Measurements from ENCODE around the gene MAJIN.

Gene MAJIN

DNA sequence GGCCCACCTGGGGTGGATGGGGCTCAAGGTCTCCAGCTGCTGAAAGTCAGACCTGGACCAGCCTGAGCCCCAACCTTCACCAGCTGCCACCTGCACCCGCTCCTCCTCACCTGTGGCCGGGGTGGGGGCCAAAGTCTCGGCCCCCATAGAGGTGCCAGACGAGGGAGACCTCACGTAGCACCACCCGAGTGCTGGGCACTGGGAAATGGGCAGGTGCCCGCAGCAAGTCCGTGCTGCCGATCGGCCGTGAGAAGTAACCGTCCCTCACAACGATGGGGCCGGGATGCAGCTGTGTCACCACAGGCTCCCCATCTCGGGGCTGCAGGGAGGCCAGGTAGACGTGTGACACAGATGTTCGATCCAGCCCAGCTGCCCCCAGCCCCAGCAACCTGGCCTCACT lies 71.1 kb downstream of the MAJIN start:
- no peak overlapping the region for H3K4me3 ChIP-seq (ENCODE audit: control insufficient read depth, low read depth, low read length)
- no peak for DNase-seq (ENCODE audit: low read depth)
- TF ChIP-seq CTCF (conservative IDR thresholded peaks at IDR 0.05; ENCODE audit: control insufficient read depth, insufficient read depth, low read depth, low read length) = no peak

- no peak for TF ChIP-seq CTCF (conservative IDR thresholded peaks at IDR 0.05; ENCODE audit: control insufficient read depth, insufficient read depth, low read depth, low read length)
- DNase-seq (ENCODE audit: low read depth) = peak; percentile 47
- H3K4me3 ChIP-seq (ENCODE audit: control insufficient read depth, low read depth, low read length) = no peak overlapping the region
These were observed 71.6 kb downstream of the MAJIN start for GRCh38 chr11:64900263-64900678.

- no peak for DNase-seq (ENCODE audit: low read depth)
- H3K4me3 ChIP-seq (ENCODE audit: control insufficient read depth, low read depth, low read length) = no peak overlapping the region
- no peak for TF ChIP-seq CTCF (conservative IDR thresholded peaks at IDR 0.05; ENCODE audit: control insufficient read depth, insufficient read depth, low read depth, low read length)
These were observed 73.4 kb downstream of the MAJIN start for GRCh38 chr11:64898541-64898940.

- no peak for TF ChIP-seq CTCF (conservative IDR thresholded peaks at IDR 0.05; ENCODE audit: control insufficient read depth, insufficient read depth, low read depth, low read length)
- DNase-seq (ENCODE audit: low read depth) = no peak
- H3K4me3 ChIP-seq (ENCODE audit: control insufficient read depth, low read depth, low read length) = no peak overlapping the region
These were observed 73.8 kb downstream of the MAJIN start for GRCh38 chr11:64898076-64898445.

DNA sequence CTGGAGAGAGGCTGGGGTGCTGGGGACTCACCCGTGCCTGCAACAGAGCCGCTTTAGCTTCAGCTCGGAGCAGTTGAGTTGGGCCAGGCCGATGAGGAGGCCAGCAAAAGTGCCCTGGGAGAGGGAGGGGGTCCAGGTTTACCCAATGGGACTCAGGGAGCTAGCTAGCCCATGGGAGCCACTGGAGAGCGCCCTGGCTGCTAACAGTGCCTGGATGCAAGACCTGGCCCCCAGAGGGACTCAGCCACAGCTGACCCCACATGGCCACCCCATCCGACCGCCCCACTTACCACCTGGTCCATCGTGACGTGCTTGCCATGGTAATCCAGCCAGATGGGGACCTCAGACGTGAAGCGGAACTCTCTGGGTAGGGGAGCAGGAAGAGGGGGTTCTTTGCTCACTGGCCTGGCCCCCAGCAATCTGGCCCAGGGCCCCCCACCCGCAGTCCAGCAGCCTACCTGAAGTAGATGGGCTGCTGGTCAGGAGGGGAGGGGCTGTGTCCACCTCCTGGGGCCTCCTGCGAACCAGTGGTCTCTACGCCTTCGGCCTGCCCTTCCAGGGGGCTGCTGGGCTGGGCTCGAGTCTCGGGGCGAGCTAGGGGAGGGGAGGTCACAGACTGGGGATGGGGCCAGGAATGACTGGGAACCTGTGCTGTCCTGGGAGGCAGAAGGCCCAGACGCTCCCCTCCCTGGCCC lies 74.4 kb downstream of the MAJIN start:
- no peak overlapping the region for H3K4me3 ChIP-seq (ENCODE audit: control insufficient read depth, low read depth, low read length)
- DNase-seq (ENCODE audit: low read depth) = no peak
- TF ChIP-seq CTCF (conservative IDR thresholded peaks at IDR 0.05; ENCODE audit: control insufficient read depth, insufficient read depth, low read depth, low read length) = no peak

DNA sequence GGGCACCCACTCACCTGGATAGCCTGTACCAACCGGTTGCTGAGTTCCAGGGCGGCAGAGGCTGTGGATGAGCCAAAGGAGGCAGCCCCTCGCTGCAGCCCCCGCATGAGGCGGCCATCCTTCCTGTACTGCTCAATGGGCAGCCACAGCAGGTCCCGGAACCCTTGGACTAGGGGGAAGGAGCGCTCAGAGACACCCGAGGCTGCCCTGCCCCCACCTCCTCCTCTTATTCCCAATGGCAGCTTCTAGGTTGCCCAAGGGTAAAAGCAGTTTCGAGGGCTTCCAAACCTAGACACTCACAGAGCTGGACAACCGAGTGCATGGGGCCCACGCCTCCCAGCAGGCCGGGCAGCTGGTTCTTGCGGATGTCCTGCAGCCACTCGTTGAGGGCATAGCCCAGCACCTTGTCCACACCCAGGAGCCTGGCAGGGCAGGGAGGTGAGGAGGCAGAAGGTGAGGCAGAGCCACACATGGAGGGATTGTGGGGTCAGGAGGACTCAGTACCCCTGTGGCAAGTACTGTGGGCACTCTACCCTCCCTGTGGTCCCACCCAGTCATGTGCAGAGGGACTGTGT lies 75.4 kb downstream of the MAJIN start:
- H3K4me3 ChIP-seq (ENCODE audit: control insufficient read depth, low read depth, low read length) = no peak overlapping the region
- DNase-seq (ENCODE audit: low read depth) = no peak
- no peak for TF ChIP-seq CTCF (conservative IDR thresholded peaks at IDR 0.05; ENCODE audit: control insufficient read depth, insufficient read depth, low read depth, low read length)

Measured in fibroblast of mammary gland (primary cell).